BLaER1 treated with 17β-estradiol and CSF1 and Interleukin-3, amounts not matched to agents 10 nM and 100 nM (cell line): ENCODE measurements around the gene ZNF592.

Source experiments
- H3K27ac ChIP-seq, 11 experiments: shearing (Covaris generic); formaldehyde crosslinking; 2 replicates each; pipeline ENCODE4 v1.8.1; 2022
- H3K27me3 ChIP-seq, 11 experiments: shearing (Covaris generic); formaldehyde crosslinking; 2 replicates each; pipeline ENCODE4 v1.8.1; 2022
- H3K36me3 ChIP-seq, 11 experiments: shearing (Covaris generic); formaldehyde crosslinking; 2 replicates each; pipeline ENCODE4 v1.8.1; 2022
- H3K4me1 ChIP-seq, 10 experiments: shearing (Covaris generic); formaldehyde crosslinking; 2 replicates each; pipeline ENCODE4 v1.8.1; 2022
- H3K4me2 ChIP-seq, 11 experiments: shearing (Covaris generic); formaldehyde crosslinking; 2 replicates each; pipeline ENCODE4 v1.8.1; 2022
- H3K4me3 ChIP-seq, 10 experiments: shearing (Covaris generic); formaldehyde crosslinking; 2 replicates each; pipeline ENCODE4 v1.8.1; 2022
- H3K9ac ChIP-seq, 11 experiments: shearing (Covaris generic); formaldehyde crosslinking; 2 replicates each; pipeline ENCODE4 v1.8.1; 2022
- H3K9me3 ChIP-seq, 11 experiments: shearing (Covaris generic); formaldehyde crosslinking; replicated peaks in 1 of 11; 2 replicates each; pipeline ENCODE4 v1.8.1; 2022
- H4K20me1 ChIP-seq, 11 experiments: shearing (Covaris generic); formaldehyde crosslinking; 2 replicates each; pipeline ENCODE4 v1.8.1; 2022
- Cebpa-rat ChIP-seq, 11 experiments: shearing (Covaris generic); IDR thresholded peaks; 2 replicates each; pipeline ENCODE4 v1.8.1; 2022

Gene ZNF592, protein sequence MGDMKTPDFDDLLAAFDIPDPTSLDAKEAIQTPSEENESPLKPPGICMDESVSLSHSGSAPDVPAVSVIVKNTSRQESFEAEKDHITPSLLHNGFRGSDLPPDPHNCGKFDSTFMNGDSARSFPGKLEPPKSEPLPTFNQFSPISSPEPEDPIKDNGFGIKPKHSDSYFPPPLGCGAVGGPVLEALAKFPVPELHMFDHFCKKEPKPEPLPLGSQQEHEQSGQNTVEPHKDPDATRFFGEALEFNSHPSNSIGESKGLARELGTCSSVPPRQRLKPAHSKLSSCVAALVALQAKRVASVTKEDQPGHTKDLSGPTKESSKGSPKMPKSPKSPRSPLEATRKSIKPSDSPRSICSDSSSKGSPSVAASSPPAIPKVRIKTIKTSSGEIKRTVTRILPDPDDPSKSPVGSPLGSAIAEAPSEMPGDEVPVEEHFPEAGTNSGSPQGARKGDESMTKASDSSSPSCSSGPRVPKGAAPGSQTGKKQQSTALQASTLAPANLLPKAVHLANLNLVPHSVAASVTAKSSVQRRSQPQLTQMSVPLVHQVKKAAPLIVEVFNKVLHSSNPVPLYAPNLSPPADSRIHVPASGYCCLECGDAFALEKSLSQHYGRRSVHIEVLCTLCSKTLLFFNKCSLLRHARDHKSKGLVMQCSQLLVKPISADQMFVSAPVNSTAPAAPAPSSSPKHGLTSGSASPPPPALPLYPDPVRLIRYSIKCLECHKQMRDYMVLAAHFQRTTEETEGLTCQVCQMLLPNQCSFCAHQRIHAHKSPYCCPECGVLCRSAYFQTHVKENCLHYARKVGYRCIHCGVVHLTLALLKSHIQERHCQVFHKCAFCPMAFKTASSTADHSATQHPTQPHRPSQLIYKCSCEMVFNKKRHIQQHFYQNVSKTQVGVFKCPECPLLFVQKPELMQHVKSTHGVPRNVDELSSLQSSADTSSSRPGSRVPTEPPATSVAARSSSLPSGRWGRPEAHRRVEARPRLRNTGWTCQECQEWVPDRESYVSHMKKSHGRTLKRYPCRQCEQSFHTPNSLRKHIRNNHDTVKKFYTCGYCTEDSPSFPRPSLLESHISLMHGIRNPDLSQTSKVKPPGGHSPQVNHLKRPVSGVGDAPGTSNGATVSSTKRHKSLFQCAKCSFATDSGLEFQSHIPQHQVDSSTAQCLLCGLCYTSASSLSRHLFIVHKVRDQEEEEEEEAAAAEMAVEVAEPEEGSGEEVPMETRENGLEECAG (N-terminal part only)

DNA sequence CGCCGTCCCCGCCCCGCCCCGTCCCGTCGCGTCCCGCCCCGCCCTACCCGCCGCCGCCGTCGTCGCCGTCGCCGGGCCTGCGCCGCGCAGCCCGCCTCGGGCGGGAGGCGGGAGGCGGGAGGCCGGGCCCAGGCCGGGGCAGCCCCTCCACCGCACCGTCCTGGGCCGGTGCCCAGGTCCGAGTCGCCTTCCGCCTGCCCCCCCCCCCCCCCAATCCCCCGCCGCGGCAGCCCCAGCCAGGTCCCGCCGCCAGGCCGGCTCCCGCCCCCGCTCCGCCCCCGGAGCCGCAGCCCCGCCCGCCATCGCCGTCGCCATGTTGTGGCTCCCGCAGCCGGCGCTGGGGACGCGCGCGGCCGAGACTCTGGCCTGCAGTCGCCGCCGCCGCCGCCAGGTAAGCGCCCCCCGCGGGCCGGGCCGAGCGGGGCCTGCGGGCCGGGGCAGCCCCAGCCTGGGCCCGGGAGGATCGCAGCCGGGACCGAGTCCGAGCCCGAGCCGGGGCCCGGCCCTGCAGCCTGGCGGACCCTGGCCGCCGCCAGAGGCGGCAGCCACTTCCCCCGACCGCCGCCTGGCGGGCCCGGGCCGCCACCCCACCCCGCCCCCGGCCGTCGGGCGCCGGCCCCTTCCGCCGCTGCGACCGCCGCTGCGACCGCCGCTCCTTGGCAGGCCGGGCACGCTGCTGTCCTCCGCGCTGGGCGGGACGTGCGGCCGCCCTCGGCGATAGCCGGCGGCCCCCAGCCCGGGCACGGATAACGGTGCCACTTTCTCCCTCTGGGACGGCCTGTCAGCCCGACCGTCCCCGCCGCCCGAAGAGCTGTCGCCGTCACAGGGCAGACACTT is at the start of gene ZNF592:
ZNF592 (plus strand) TSS at position 319 of the 837 bp plus-strand sequence. CDS start 34,084 bp downstream, outside the sequence.
- peaks cover under 1 to 14% (median 9%) of the 10 kb centered on the region in 11 experiments; a peak in 18 of 22 replicates for H3K36me3 ChIP-seq
- no peaks in the 10 kb centered on the region for H3K9me3 ChIP-seq
- TF ChIP-seq Cebpa-rat (IDR thresholded peaks at IDR 0.05) = no peak
- no peaks in the 10 kb centered on the region for H3K27me3 ChIP-seq
- peak within 1 kb of the TSS; percentile 88 to 96 (median 94) for H3K9ac ChIP-seq
- H3K27ac ChIP-seq = peak within 1 kb of the TSS; percentile 86 to 96 (median 96)
- H4K20me1 ChIP-seq = peaks cover 28 to 48% (median 43%) of the 10 kb centered on the region in 11 experiments; a peak in 21 of 22 replicates
- peaks cover 40 to 65% (median 50%) of the 10 kb centered on the region in 10 experiments for H3K4me1 ChIP-seq
- peak within 1 kb of the TSS; percentile 87 to 99 (median 96) for H3K4me2 ChIP-seq
- peak within 1 kb of the TSS; percentile 76 to 98 (median 89) for H3K4me3 ChIP-seq

DNA sequence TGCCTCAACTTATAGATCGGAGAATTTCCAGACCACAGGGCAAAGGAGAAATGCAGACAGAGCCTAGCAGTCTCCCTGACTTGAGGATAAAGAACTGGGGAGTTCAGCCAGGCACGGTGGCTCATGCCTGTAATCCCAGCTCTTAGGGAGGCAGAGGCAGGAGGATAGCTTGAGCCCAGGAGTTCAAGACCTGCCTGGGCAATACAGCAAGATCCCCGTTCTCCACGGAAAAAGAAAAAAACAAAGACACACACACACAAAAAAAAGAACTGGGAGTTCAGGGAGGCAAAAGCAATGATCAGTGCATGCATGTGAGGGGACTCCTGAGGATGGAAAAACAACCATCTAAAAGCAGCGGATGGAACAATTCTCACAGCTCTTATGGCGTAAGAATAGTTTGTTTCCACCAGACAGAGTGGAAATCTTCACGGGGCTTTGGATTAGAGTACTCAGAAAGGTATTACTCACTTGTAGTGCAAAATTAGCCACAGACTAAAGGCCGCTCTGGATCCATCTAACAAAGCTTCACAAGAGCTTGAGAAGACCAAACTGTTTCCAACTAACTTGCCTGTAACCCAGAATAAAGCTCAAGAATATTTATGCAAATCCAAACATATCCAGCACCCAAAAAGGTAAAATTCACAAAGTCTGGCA is 48.7 kb upstream of the ZNF592 start:
- H3K9ac ChIP-seq = no peak overlapping the region
- no peaks in the 10 kb centered on the region for H3K27me3 ChIP-seq
- no peak for TF ChIP-seq Cebpa-rat (IDR thresholded peaks at IDR 0.05)
- no peaks in the 10 kb centered on the region for H3K9me3 ChIP-seq
- H3K4me3 ChIP-seq = no peak overlapping the region
- H3K4me2 ChIP-seq = 0 out of 22 replicates have a peak overlapping the region, but pooled peaks of 1 of the 11 experiments have one; percentile 15
- peaks cover 65 to 100% (median 94%) of the 10 kb centered on the region in 11 experiments for H4K20me1 ChIP-seq
- peaks cover 0 to 64% (median 6%) of the 10 kb centered on the region in 10 experiments; a peak in 15 of 20 replicates for H3K4me1 ChIP-seq
- H3K36me3 ChIP-seq = peaks cover 0 to 39% (median 21%) of the 10 kb centered on the region in 11 experiments; a peak in 16 of 22 replicates
- H3K27ac ChIP-seq = no peak overlapping the region

DNA sequence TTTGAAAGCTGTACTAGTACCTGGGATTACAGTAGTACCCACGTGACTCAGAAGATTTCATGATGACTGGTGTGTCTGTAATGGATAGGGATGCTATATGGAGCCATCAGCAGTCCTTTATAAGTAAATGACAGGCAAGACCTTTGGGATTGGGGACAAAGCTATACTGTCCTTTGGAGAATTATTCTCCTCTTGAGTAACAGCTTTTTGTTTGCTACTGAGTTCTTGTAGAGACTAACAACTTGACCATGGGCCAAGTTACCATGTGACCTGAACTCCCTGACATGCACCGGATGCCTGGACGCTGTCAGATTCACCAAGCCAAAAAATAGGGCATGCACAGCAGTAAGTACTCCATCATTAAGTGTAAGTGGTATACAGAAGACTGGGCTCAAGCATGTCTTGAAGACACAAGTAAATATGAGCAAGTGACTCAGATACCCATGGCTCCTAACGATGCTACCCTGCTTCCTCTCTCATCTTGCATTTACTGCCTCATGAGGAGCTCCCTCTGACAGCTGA is 45.4 kb upstream of the ZNF592 start:
- Histone ChIP-seq H4K20me1 (peaks cover 66 to 100% (median 98%) of the 10 kb centered on the region in 11 experiments; a peak in 21 of 22 replicates), H3K4me2 (peak overlapping the region in 2 of 11 experiments; percentile 15 to 26; a peak in 3 of 22 replicates), H3K36me3 (peaks cover 4 to 65% (median 27%) of the 10 kb centered on the region in 11 experiments; a peak in 19 of 22 replicates), H3K9ac (no peak overlapping the region), H3K4me3 (no peak overlapping the region), H3K27me3 (no peaks in the 10 kb centered on the region), H3K4me1 (peaks cover 0 to 50% (median 0%) of the 10 kb centered on the region in 10 experiments; a peak in 8 of 20 replicates), H3K9me3 (no peaks in the 10 kb centered on the region), H3K27ac (no peak overlapping the region)
- TF ChIP-seq Cebpa-rat (IDR thresholded peaks at IDR 0.05) = no peak

DNA sequence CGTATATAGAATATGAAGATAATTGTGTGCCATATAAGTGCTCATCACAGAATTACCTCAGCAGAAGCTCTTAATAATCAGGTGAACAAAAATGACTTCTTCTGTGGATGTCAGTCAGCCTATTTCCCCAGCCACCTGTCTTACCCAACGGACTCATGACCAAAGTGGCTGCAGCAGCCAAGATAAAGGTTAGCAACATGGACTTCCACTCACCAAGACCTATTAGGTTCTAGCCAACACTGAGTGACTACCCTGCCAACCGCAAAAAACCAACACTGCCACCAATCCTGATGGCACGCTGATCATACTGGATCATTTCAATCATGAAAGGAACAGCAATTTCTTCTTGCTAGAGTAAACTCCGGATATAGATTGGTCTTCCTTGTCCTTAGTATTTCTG is 44.6 kb upstream of the ZNF592 start:
- Histone ChIP-seq H3K4me1 (peaks cover 0 to 43% (median 0%) of the 10 kb centered on the region in 10 experiments; a peak in 7 of 20 replicates), H3K27me3 (no peaks in the 10 kb centered on the region), H3K9me3 (no peaks in the 10 kb centered on the region), H3K9ac (no peak overlapping the region), H3K27ac (no peak overlapping the region), H4K20me1 (peaks cover 59 to 100% (median 98%) of the 10 kb centered on the region in 11 experiments; a peak in 21 of 22 replicates), H3K4me3 (no peak overlapping the region), H3K36me3 (peaks cover 7 to 73% (median 30%) of the 10 kb centered on the region in 11 experiments; a peak in 20 of 22 replicates), H3K4me2 (peak overlapping the region in 1 of 11 experiments; percentile 26; a peak in 2 of 22 replicates)
- TF ChIP-seq Cebpa-rat (IDR thresholded peaks at IDR 0.05) = no peak

DNA sequence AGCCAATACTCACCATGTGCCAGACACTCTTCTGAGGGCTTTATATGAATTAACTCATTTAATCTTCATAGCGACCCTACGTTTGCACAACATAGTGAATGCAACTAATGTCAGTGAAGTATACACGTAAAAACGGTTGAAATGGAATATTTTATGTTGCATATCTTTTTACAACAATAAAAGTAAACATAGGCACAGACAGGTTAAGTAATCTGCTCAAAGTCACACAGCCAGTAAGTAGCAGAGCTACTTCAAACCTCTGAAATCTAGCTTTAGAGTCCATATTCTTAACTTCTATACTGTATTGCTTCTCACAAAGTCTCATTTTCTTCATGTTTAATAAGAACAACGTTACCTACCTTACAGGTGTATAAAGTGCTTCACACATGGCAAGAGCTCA is 34.0 kb upstream of the ZNF592 start:
- Histone ChIP-seq H3K27me3 (no peaks in the 10 kb centered on the region), H4K20me1 (peaks cover 28 to 59% (median 53%) of the 10 kb centered on the region in 11 experiments; a peak in 20 of 22 replicates), H3K4me1 (peaks cover 23 to 48% (median 30%) of the 10 kb centered on the region in 10 experiments), H3K27ac (0 out of 22 replicates have a peak overlapping the region, but pooled peaks of 2 of the 11 experiments have one; percentile 83 to 88), H3K9ac (peak overlapping the region; percentile 82 to 91 (median 88); a peak in 17 of 22 replicates), H3K4me2 (peak overlapping the region; percentile 81 to 98 (median 87)), H3K4me3 (peak overlapping the region; percentile 74 to 97 (median 90); a peak in 18 of 20 replicates), H3K9me3 (no peaks in the 10 kb centered on the region), H3K36me3 (peaks cover 22 to 46% (median 32%) of the 10 kb centered on the region in 11 experiments)
- TF ChIP-seq Cebpa-rat (IDR thresholded peaks at IDR 0.05) = no peak

DNA sequence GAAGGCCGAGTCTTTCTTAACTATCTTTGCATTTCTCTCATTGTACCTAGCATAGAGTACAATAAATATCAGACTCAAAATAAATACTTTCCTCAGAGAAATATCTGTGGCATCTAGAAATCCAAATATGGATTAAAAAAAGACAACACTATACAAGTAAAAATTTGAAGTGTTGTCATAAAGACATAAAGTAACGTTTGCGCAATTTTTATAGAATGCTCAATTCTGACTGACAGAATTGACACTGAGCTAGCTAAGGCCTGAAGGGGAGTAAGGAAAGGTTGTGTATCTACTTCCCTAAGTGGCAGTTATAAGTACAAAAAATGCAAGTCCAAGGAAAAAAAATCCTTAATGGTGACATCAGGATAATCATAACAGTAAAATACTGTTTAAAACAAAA is 33.6 kb upstream of the ZNF592 start:
- Histone ChIP-seq H3K9ac (peak overlapping the region; percentile 82 to 91 (median 88)), H3K36me3 (peaks cover 17 to 42% (median 28%) of the 10 kb centered on the region in 11 experiments), H3K27me3 (no peaks in the 10 kb centered on the region), H4K20me1 (peaks cover 28 to 54% (median 49%) of the 10 kb centered on the region in 11 experiments; a peak in 20 of 22 replicates), H3K27ac (peak overlapping the region in 9 of 11 experiments; percentile 81 to 92 (median 85); a peak in 14 of 22 replicates), H3K4me2 (peak overlapping the region; percentile 81 to 98 (median 87)), H3K9me3 (no peaks in the 10 kb centered on the region), H3K4me1 (peaks cover 23 to 49% (median 30%) of the 10 kb centered on the region in 10 experiments), H3K4me3 (peak overlapping the region; percentile 74 to 97 (median 90))
- TF ChIP-seq Cebpa-rat (IDR thresholded peaks at IDR 0.05) = no peak
